Endothelial cell of umbilical vein (primary cell): ENCODE results near the gene IBA57.

ENCODE experiments used
- EZH2 ChIP-seq: IDR thresholded peaks from 2 replicates; pipeline ENCODE4 v1.6.1; 2012; ENCODE audit warnings: borderline replicate concordance, low read depth, mild to moderate bottlenecking, moderate library complexity, low read length, inconsistent platforms; ENCODE audit not compliant: severe bottlenecking
- FOS ChIP-seq: IDR thresholded peaks from 2 replicates; pipeline ENCODE4 v1.6.1; 2011; ENCODE audit warnings: mild to moderate bottlenecking, low read length, moderate library complexity, borderline replicate concordance; ENCODE audit not compliant: insufficient read depth
- GATA2 ChIP-seq: IDR thresholded peaks from 2 replicates; pipeline ENCODE4 v1.7.0; 2011; ENCODE audit warnings: low read depth, mild to moderate bottlenecking, moderate library complexity, mixed read lengths, low read length; ENCODE audit not compliant: insufficient read length, insufficient read depth
- JUN ChIP-seq: IDR thresholded peaks from 2 replicates; pipeline ENCODE4 v1.6.1; 2011; ENCODE audit warnings: borderline replicate concordance, low read depth; ENCODE audit not compliant: insufficient read length, insufficient read depth
- MYC ChIP-seq: IDR thresholded peaks from one replicate; pipeline ENCODE4 v1.6.1; 2011; ENCODE audit warnings: mild to moderate bottlenecking, low read depth, low read length
- POLR2A ChIP-seq: IDR thresholded peaks from 2 replicates; pipeline ENCODE4 v1.6.1; 2012; ENCODE audit warnings: low read depth, mild to moderate bottlenecking, control low read depth, low read length
- POLR2AphosphoS5 ChIP-seq: IDR thresholded peaks from 2 replicates; pipeline ENCODE4 v1.6.1; 2012; ENCODE audit warnings: low read depth, mild to moderate bottlenecking, control low read depth, low read length, moderate library complexity; ENCODE audit not compliant: insufficient read depth
- TF ChIP-seq, protein P1 (sequence below), 2 donors: IDR thresholded peaks; 1 replicate in 1 of 2; 2 replicates in 1 of 2; pipeline ENCODE4 v1.5.1; 2011; ENCODE audit warnings: low read length in 2 of 2, mild to moderate bottlenecking in 2 of 2, moderate library complexity in 2 of 2, control low read depth in 1 of 2, inconsistent platforms in 1 of 2, low read depth in 1 of 2; ENCODE audit not compliant: insufficient read depth in 1 of 2; ENCODE audit errors: extremely low read depth in 1 of 2
- TF ChIP-seq, protein P2 (sequence below): IDR thresholded peaks from 2 replicates; pipeline ENCODE4 v1.6.1; 2011; ENCODE audit not compliant: insufficient read depth, insufficient read length

GRCh38 chr1:228180271-228180958 is 14.8 kb downstream of the IBA57 start:
- no peak for TF ChIP-seq EZH2
- TF ChIP-seq, protein P1, sequence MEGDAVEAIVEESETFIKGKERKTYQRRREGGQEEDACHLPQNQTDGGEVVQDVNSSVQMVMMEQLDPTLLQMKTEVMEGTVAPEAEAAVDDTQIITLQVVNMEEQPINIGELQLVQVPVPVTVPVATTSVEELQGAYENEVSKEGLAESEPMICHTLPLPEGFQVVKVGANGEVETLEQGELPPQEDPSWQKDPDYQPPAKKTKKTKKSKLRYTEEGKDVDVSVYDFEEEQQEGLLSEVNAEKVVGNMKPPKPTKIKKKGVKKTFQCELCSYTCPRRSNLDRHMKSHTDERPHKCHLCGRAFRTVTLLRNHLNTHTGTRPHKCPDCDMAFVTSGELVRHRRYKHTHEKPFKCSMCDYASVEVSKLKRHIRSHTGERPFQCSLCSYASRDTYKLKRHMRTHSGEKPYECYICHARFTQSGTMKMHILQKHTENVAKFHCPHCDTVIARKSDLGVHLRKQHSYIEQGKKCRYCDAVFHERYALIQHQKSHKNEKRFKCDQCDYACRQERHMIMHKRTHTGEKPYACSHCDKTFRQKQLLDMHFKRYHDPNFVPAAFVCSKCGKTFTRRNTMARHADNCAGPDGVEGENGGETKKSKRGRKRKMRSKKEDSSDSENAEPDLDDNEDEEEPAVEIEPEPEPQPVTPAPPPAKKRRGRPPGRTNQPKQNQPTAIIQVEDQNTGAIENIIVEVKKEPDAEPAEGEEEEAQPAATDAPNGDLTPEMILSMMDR (IDR thresholded peaks at IDR 0.05; ENCODE audit: extremely low read depth in 1 of 2, insufficient read depth in 1 of 2, low read depth in 1 of 2, low read length in 2 of 2) = peak in 1 of 2 donors; percentile 24
- TF ChIP-seq POLR2A = no peak
- no peak for TF ChIP-seq MYC
- TF ChIP-seq, protein P2, sequence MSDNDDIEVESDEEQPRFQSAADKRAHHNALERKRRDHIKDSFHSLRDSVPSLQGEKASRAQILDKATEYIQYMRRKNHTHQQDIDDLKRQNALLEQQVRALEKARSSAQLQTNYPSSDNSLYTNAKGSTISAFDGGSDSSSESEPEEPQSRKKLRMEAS = no peak
- TF ChIP-seq POLR2AphosphoS5 = no peak
- TF ChIP-seq JUN = no peak
- no peak for TF ChIP-seq GATA2
- peak; percentile 8 for TF ChIP-seq FOS
